K562 (cell line): ENCODE data around the gene PAQR6. TPM values are rescaled to one million over a fixed set of nuclear protein-coding genes. Genes with fewer than 3 reads are reported as not detected.
A peak's percentile ranks its signal among the peaks of the same experiment; 100 is the strongest.

Experiments
- AFF4 ChIP-seq: sonication (generic); formaldehyde crosslinking; IDR thresholded peaks from 2 replicates; pipeline ENCODE4 v1.8.0; 2023; ENCODE audit warnings: mild to moderate bottlenecking, missing genetic modification reagents
- CBX8 ChIP-seq: fragments of 200-600 bp; sonication (generic); IDR thresholded peaks from 2 replicates; pipeline ENCODE4 v1.6.1; 2012; ENCODE audit warnings: borderline replicate concordance, mixed run types, low read depth, mild to moderate bottlenecking, moderate library complexity, mixed read lengths, low read length, control low read depth, inconsistent platforms; ENCODE audit not compliant: poor library complexity, severe bottlenecking; ENCODE audit errors: extremely low read depth
- CTBP1 ChIP-seq: fragments of 450-650 bp; IDR thresholded peaks from 2 replicates; pipeline ENCODE4 v1.6.1; 2016; ENCODE audit warnings: borderline replicate concordance
- EHMT2 ChIP-seq: fragments of 450-650 bp; IDR thresholded peaks from 2 replicates; pipeline ENCODE4 v1.6.1; 2018; ENCODE audit warnings: antibody characterized with exemption
- EP300 ChIP-seq: IDR thresholded peaks from 2 replicates; pipeline ENCODE4 v1.6.1; 2012; ENCODE audit warnings: low read length, improper control_type of control experiment
- ERF ChIP-seq: fragments of 450-650 bp; formaldehyde crosslinking; IDR thresholded peaks from 2 replicates; pipeline ENCODE4 v1.4.0; 2020; ENCODE audit warnings: mild to moderate bottlenecking, mixed read lengths
- HMG20A ChIP-seq: fragments of 450-650 bp; formaldehyde crosslinking; conservative IDR thresholded peaks from 2 replicates; pipeline ENCODE4 v1.4.0; 2020; ENCODE audit warnings: mild to moderate bottlenecking, mixed read lengths
- IFI16 ChIP-seq: fragments of 250-450 bp; sonication (Bioruptor Pico); IDR thresholded peaks from 2 replicates; pipeline ENCODE4 v2.1.2; 2022; ENCODE audit warnings: mild to moderate bottlenecking, inconsistent platforms
- PBX2 ChIP-seq, 2 experiments: IDR thresholded peaks in 1 of 2; conservative IDR thresholded peaks in 1 of 2; 2 replicates each; pipeline ENCODE4 v1.6.1; 2016; ENCODE audit warnings: low read depth in 2 of 2, mild to moderate bottlenecking in 1 of 2, missing compliant biosample characterization in 1 of 2, missing genetic modification characterization in 1 of 2, moderate library complexity in 1 of 2
- PHB2 ChIP-seq: fragments of 450-650 bp; IDR thresholded peaks from 2 replicates; pipeline ENCODE4 v1.6.1; 2017; ENCODE audit warnings: low read depth
- PHTF2 ChIP-seq: fragments of 250-450 bp; sonication (Bioruptor Pico); IDR thresholded peaks from 2 replicates; pipeline ENCODE4 v1.5.0; 2021; ENCODE audit warnings: mild to moderate bottlenecking
- SP1 ChIP-seq: sonication (generic); formaldehyde crosslinking; IDR thresholded peaks from 2 replicates; pipeline ENCODE4 v1.8.1; 2022; ENCODE audit warnings: mild to moderate bottlenecking, missing genetic modification reagents
- TCF7 ChIP-seq: sonication (generic); IDR thresholded peaks from 2 replicates; pipeline ENCODE4 v1.6.1; 2016; ENCODE audit warnings: antibody characterized with exemption, borderline replicate concordance
- ZNF175 ChIP-seq: fragments of 200-800 bp; sonication (Bioruptor generic); IDR thresholded peaks from 2 replicates; pipeline ENCODE4 v1.6.1; 2016; ENCODE audit warnings: low read depth, mild to moderate bottlenecking, missing genetic modification characterization, missing compliant biosample characterization
- ZNF77 ChIP-seq: fragments of 250-450 bp; sonication (Bioruptor Pico); IDR thresholded peaks from 2 replicates; pipeline ENCODE4 v1.5.0; 2020
- ZSCAN29 ChIP-seq: fragments of 450-650 bp; IDR thresholded peaks from 2 replicates; pipeline ENCODE4 v1.6.1; 2017
- polyA plus RNA-seq, 8 experiments: library from polyadenylated mRNA; depleted of rRNA in 4 of 8; stranded (reverse) in 5 of 8; unstranded in 3 of 8; fragments of >200 nt; fragmentation: Nextera tagmentation in 2 of 8; fragmentation: Illumina TruSeq in 1 of 8; extraction: Ambion mirVana in 2 of 8; extraction: Trizol in 1 of 8; gene quantifications; 2 replicates each; pipeline versions ENCODE4 v1.2.1 to v1.2.3, GENCODE V29; 2011 to 2014; ENCODE audit warnings: inconsistent platforms in 1 of 8, missing spikeins in 1 of 8
- total RNA-seq, 7 experiments: library from RNA; depleted of rRNA in 6 of 7; stranded (reverse); fragments of >200 nt in 6 of 7; fragmentation: Illumina TruSeq in 2 of 7; extraction: Trizol in 2 of 7; gene quantifications; 2 replicates each; pipeline versions ENCODE4 v1.2.1 to v1.2.3, GENCODE V29; 2011 to 2021; ENCODE audit warnings: low replicate concordance in 1 of 7
- TF ChIP-seq, protein P1 (sequence below): fragments of 150-350 bp; IDR thresholded peaks from 2 replicates; pipeline ENCODE4 v1.6.1; 2014; ENCODE audit warnings: low read depth, mild to moderate bottlenecking, low read length, borderline replicate concordance
- TF ChIP-seq, protein P2 (sequence below): sonication (generic); formaldehyde crosslinking; IDR thresholded peaks from 2 replicates; pipeline ENCODE4 v1.9.0; 2022; ENCODE audit warnings: mild to moderate bottlenecking, missing genetic modification reagents

The PAQR6 gene
- total and polyA plus RNA-seq, 9 of the 15 experiments (the other 6 are each of a cell fraction or from before 2014, with no cell fraction given): 0.07 to 1.8 (median 0.62) TPM

GRCh38 chr1:156214024-156214748, 33.7 kb downstream of the PAQR6 start (continued):
- no peak for TF ChIP-seq PBX2 (CRISPR knock-in tag; IDR thresholded peaks at IDR 0.05; ENCODE audit: low read depth)
- peak; percentile 76 for TF ChIP-seq PBX2 (tag; conservative IDR thresholded peaks at IDR 0.05; ENCODE audit: low read depth)
- peak; percentile 63; the same call in 1 of the 2 replicates for TF ChIP-seq EHMT2
- TF ChIP-seq ZSCAN29: no peak
- TF ChIP-seq SP1: no peak
- TF ChIP-seq HMG20A: no peak
- TF ChIP-seq, protein P1, sequence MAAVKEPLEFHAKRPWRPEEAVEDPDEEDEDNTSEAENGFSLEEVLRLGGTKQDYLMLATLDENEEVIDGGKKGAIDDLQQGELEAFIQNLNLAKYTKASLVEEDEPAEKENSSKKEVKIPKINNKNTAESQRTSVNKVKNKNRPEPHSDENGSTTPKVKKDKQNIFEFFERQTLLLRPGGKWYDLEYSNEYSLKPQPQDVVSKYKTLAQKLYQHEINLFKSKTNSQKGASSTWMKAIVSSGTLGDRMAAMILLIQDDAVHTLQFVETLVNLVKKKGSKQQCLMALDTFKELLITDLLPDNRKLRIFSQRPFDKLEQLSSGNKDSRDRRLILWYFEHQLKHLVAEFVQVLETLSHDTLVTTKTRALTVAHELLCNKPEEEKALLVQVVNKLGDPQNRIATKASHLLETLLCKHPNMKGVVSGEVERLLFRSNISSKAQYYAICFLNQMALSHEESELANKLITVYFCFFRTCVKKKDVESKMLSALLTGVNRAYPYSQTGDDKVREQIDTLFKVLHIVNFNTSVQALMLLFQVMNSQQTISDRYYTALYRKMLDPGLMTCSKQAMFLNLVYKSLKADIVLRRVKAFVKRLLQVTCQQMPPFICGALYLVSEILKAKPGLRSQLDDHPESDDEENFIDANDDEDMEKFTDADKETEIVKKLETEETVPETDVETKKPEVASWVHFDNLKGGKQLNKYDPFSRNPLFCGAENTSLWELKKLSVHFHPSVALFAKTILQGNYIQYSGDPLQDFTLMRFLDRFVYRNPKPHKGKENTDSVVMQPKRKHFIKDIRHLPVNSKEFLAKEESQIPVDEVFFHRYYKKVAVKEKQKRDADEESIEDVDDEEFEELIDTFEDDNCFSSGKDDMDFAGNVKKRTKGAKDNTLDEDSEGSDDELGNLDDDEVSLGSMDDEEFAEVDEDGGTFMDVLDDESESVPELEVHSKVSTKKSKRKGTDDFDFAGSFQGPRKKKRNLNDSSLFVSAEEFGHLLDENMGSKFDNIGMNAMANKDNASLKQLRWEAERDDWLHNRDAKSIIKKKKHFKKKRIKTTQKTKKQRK: no peak
- TF ChIP-seq CBX8: no peak
- TF ChIP-seq ZNF77 (CRISPR knock-in tag): no peak
- TF ChIP-seq EP300: no peak
- TF ChIP-seq ERF (CRISPR knock-in tag): no peak
- no peak for TF ChIP-seq PHB2
- no peak for TF ChIP-seq ZNF175
- TF ChIP-seq, protein P2, sequence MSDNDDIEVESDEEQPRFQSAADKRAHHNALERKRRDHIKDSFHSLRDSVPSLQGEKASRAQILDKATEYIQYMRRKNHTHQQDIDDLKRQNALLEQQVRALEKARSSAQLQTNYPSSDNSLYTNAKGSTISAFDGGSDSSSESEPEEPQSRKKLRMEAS (CRISPR knock-in tag): peak; percentile 33; the same call in 1 of the 2 replicates
- no peak for TF ChIP-seq PHTF2
- TF ChIP-seq TCF7: no peak
- TF ChIP-seq IFI16 (CRISPR knock-in tag): no peak
- no peak for TF ChIP-seq CTBP1
- TF ChIP-seq AFF4 (CRISPR knock-in tag): no peak
